Measurements from ENCODE around the gene LRRC8E.

DNA sequence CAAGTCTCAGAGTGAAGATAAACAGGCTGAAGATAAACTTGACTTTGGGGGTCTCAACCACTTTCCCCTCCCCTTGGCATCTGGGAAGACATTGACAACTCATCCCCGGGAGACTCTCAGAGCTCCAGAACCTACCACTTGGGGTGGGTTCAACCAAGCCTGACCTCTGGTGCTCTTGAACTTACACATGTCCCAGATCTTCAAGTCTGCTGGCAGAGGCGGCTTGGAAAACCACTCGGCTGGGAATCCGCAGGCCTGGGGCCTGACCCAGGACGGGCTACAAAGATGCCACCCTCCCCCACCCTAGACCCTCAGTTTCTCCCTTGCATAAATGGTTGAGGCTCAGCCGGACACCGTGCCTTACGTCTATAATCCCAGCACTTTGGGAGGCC is 512 bp downstream of the LRRC8E start:
- no peak for TF ChIP-seq POLR2A (IDR thresholded peaks at IDR 0.05; ENCODE audit: borderline replicate concordance, extremely low read depth, insufficient read depth, insufficient read length)
- TF ChIP-seq, protein P1, sequence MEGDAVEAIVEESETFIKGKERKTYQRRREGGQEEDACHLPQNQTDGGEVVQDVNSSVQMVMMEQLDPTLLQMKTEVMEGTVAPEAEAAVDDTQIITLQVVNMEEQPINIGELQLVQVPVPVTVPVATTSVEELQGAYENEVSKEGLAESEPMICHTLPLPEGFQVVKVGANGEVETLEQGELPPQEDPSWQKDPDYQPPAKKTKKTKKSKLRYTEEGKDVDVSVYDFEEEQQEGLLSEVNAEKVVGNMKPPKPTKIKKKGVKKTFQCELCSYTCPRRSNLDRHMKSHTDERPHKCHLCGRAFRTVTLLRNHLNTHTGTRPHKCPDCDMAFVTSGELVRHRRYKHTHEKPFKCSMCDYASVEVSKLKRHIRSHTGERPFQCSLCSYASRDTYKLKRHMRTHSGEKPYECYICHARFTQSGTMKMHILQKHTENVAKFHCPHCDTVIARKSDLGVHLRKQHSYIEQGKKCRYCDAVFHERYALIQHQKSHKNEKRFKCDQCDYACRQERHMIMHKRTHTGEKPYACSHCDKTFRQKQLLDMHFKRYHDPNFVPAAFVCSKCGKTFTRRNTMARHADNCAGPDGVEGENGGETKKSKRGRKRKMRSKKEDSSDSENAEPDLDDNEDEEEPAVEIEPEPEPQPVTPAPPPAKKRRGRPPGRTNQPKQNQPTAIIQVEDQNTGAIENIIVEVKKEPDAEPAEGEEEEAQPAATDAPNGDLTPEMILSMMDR (IDR thresholded peaks at IDR 0.05 in 2 of 3, conservative IDR thresholded peaks at IDR 0.05 in 1 of 3; ENCODE audit: borderline replicate concordance in 1 of 3, insufficient read depth in 1 of 3, low read depth in 2 of 3, low read length in 2 of 3) = no peak
- TF ChIP-seq ZNF274 (IDR thresholded peaks at IDR 0.05; ENCODE audit: low read depth, low read length) = no peak

Measured in HCT116 (cell line).